B cell (primary cell): Measurements from ENCODE around the gene CAPN5. TPM values are rescaled to one million over a fixed set of nuclear protein-coding genes. Genes with fewer than 3 reads are reported as not detected.

Experiments used
- ATAC-seq: fragments of 200-7000 bp; cut with Tn5 transposase; one replicate; pipeline ENCODE4 v1.10.0; 2021; ENCODE audit warnings: low read depth, mild to moderate bottlenecking, moderate number of reproducible peaks, moderate library complexity
- CTCF ChIA-PET: fragments of 350-600 bp; sonication (Branson Sonifier 250); formaldehyde crosslinking; loops from one replicate; lab custom pipeline; 2021; ENCODE audit warnings: antibody characterized with exemption, inconsistent platforms; lab: Charles Lee
- POLR2A ChIA-PET: fragments of 350-600 bp; sonication (Branson Sonifier 250); formaldehyde crosslinking; loops from one replicate; lab custom pipeline; 2021; ENCODE audit warnings: antibody characterized with exemption; lab: Charles Lee
- DNase-seq: peaks from one replicate; pipeline ENCODE4 v3.0.0; 2013
- H2AFZ ChIP-seq: 2 replicates; pipeline ENCODE4 v1.6.1; 2012; ENCODE audit warnings: mild to moderate bottlenecking, low read depth, low read length; ENCODE audit not compliant: insufficient read depth, poor library complexity, severe bottlenecking
- H3K27ac ChIP-seq, 2 donors: 1 replicate in 1 of 2; 2 replicates in 1 of 2; pipeline ENCODE4 v1.5.1; 2012 to 2013; ENCODE audit warnings: low read length in 2 of 2, mild to moderate bottlenecking in 2 of 2, moderate library complexity in 1 of 2
- H3K27me3 ChIP-seq, 4 experiments: fragments of 200-600 bp in 1 of 4; sonication (generic) in 1 of 4; replicated peaks in 1 of 4; 1 replicate in 2 of 4; 2 replicates in 2 of 4; pipeline versions ENCODE4 v1.6.1 to v1.7.0; 2013 to 2016; ENCODE audit warnings: low read length in 3 of 4, mild to moderate bottlenecking in 2 of 4, mixed read lengths in 1 of 4, moderate library complexity in 1 of 4; ENCODE audit not compliant: insufficient read depth in 4 of 4, control insufficient read depth in 3 of 4; ENCODE audit errors: control extremely low read depth in 1 of 4
- H3K36me3 ChIP-seq, 2 experiments: replicated peaks in 1 of 2; 1 replicate in 1 of 2; 2 replicates in 1 of 2; pipeline versions ENCODE4 v1.6.1 to v1.7.1; 2013; ENCODE audit warnings: low read length in 1 of 2; ENCODE audit not compliant: insufficient read depth in 2 of 2, control insufficient read depth in 1 of 2; ENCODE audit errors: control extremely low read depth in 1 of 2, extremely low read depth in 1 of 2
- H3K4me1 ChIP-seq, 2 donors: fragments of 200-600 bp in 1 of 2; sonication (generic) in 1 of 2; 1 replicate in 1 of 2; 2 replicates in 1 of 2; pipeline versions ENCODE4 v1.5.1 to v1.6.1; 2013 to 2017; ENCODE audit warnings: low read length in 2 of 2; ENCODE audit not compliant: control insufficient read depth in 2 of 2, insufficient read depth in 2 of 2
- H3K4me2 ChIP-seq: replicated peaks from 2 replicates; pipeline ENCODE3; 2012; ENCODE audit warnings: mild to moderate bottlenecking, low read depth, low read length; ENCODE audit not compliant: poor library complexity, severe bottlenecking
- H3K4me3 ChIP-seq, 5 experiments: fragments of 200-600 bp in 1 of 5; sonication (generic) in 1 of 5; 1 replicate in 3 of 5; 2 replicates in 2 of 5; pipeline versions ENCODE4 v1.5.1 to v1.7.0; 2011 to 2016; ENCODE audit warnings: low read length in 4 of 5, mild to moderate bottlenecking in 4 of 5, low read depth in 2 of 5, control low read depth in 1 of 5, moderate library complexity in 1 of 5; ENCODE audit not compliant: insufficient read depth in 1 of 5; ENCODE audit errors: control extremely low read depth in 1 of 5, extremely low read depth in 1 of 5
- H3K79me2 ChIP-seq: fragments of 200-600 bp; sonication (generic); one replicate; pipeline ENCODE4 v1.6.0; 2016; ENCODE audit warnings: low read length; ENCODE audit not compliant: control insufficient read depth, insufficient read depth
- H3K9ac ChIP-seq: fragments of 200-600 bp; sonication (generic); 2 replicates; pipeline ENCODE4 v1.6.1; 2017; ENCODE audit warnings: mild to moderate bottlenecking, low read length, moderate library complexity
- H3K9me3 ChIP-seq, 3 donors: one replicate each; pipeline versions ENCODE4 v1.6.1 to v1.7.1; 2013; ENCODE audit warnings: low read length in 2 of 3; ENCODE audit not compliant: control insufficient read depth in 2 of 3, insufficient read depth in 1 of 3; ENCODE audit errors: control extremely low read depth in 1 of 3
- H4K20me1 ChIP-seq: 2 replicates; pipeline ENCODE4 v1.6.0; 2012; ENCODE audit warnings: mild to moderate bottlenecking, low read length; ENCODE audit not compliant: insufficient read depth, control insufficient read depth, poor library complexity, severe bottlenecking
- H3K27ac Mint-ChIP-seq: one replicate; pipeline ENCODE4 v1.8.0; 2021; ENCODE audit warnings: mixed read lengths
- H3K27me3 Mint-ChIP-seq: one replicate; pipeline ENCODE4 v1.8.0; 2021; ENCODE audit warnings: mixed read lengths
- H3K4me1 Mint-ChIP-seq: one replicate; pipeline ENCODE4 v1.8.0; 2021; ENCODE audit warnings: mixed read lengths
- H3K4me3 Mint-ChIP-seq: one replicate; pipeline ENCODE4 v1.8.0; 2021; ENCODE audit warnings: mixed read lengths
- H3K9me3 Mint-ChIP-seq: one replicate; pipeline ENCODE4 v1.8.0; 2022; ENCODE audit warnings: mixed read lengths; ENCODE audit not compliant: insufficient read depth
- CTCF ChIP-seq: fragments of 200-600 bp; IDR thresholded peaks from one replicate; pipeline ENCODE4 v1.8.0; 2022; ENCODE audit warnings: antibody characterized with exemption, mild to moderate bottlenecking
- EZH2 ChIP-seq: IDR thresholded peaks from 2 replicates; pipeline ENCODE4 v1.6.1; 2012; ENCODE audit warnings: borderline replicate concordance, low read depth, mild to moderate bottlenecking, moderate library complexity, low read length; ENCODE audit not compliant: insufficient read depth, poor library complexity, severe bottlenecking
- WGBS: methylation state at CpG from one replicate; pipeline ENCODE4 v1.1.5; 2013; ENCODE audit warnings: missing lambda C conversion rate; ENCODE audit not compliant: insufficient coverage; 5-methylcytosine and 5-hydroxymethylcytosine counted together
- intact Hi-C: fragments of 100-400 bp; cut with micrococcal nuclease; formaldehyde crosslinking; loops from one replicate; pipeline ENCODE4 v1.10.0; 2022
- polyA plus RNA-seq: library from polyadenylated mRNA; depleted of rRNA; stranded (reverse); fragments of >200 nt; gene quantifications from 2 replicates; pipeline ENCODE4 v1.2.3, GENCODE V29; 2012
- total RNA-seq, 2 donors: library from RNA; stranded (reverse); fragments of 120-200 nt in 1 of 2; gene quantifications; 1 replicate in 1 of 2; 2 replicates in 1 of 2; pipeline versions ENCODE4 v1.2.3 to v1.2.4, GENCODE V29; 2013 to 2022

Gene CAPN5
- total and polyA plus RNA-seq, 2 donors (not counting 1 experiment from before 2014, with no cell fraction given), result 0.74 to 0.78 TPM

GRCh38 chr11:77019976-77020595 lies 46.7 kb upstream of the CAPN5 start:
- no peak overlapping the region for H3K4me2 ChIP-seq
- H3K36me3 ChIP-seq, result peaks cover 0 to 3% of the 10 kb centered on the region in 2 experiments
- no peaks in the 10 kb centered on the region for H3K27me3 ChIP-seq
- H3K9me3 Mint-ChIP-seq, result no peaks in the 10 kb centered on the region
- no peaks in the 10 kb centered on the region for H4K20me1 ChIP-seq
- H3K79me2 ChIP-seq, result no peaks in the 10 kb centered on the region
- no peak for TF ChIP-seq CTCF
- no peak for TF ChIP-seq EZH2
- no peaks in the 10 kb centered on the region for H3K27me3 Mint-ChIP-seq
- H3K4me1 Mint-ChIP-seq, result peaks cover 4% of the 10 kb centered on the region
- DNase-seq (no peak), ATAC-seq (no peak)
- H3K4me1 ChIP-seq, result no peaks in the 10 kb centered on the region
- no peak overlapping the region for H3K4me3 Mint-ChIP-seq
- H3K27ac Mint-ChIP-seq, result no peak overlapping the region
- H2AFZ ChIP-seq, result no peak overlapping the region
- ChIA-PET CTCF (no interaction called here), POLR2A (no interaction called here)
- intact Hi-C loops, result no loop called here
- no peak overlapping the region for H3K9ac ChIP-seq
- no peaks in the 10 kb centered on the region for H3K9me3 ChIP-seq
- no peak overlapping the region for H3K27ac ChIP-seq
- H3K4me3 ChIP-seq, result no peak overlapping the region
- WGBS, result 100% methylated on average over 1 of the region's 2 CpGs

GRCh38 chr11:77020734-77021133 lies 46.0 kb upstream of the CAPN5 start:
- Histone ChIP-seq H3K9ac (no peak overlapping the region), H3K9me3 (no peaks in the 10 kb centered on the region), H3K4me1 (no peaks in the 10 kb centered on the region), H2AFZ (no peak overlapping the region), H3K79me2 (no peaks in the 10 kb centered on the region), H3K4me3 (no peak overlapping the region), H3K36me3 (peaks cover 0 to 3% of the 10 kb centered on the region in 2 experiments), H3K27me3 (no peaks in the 10 kb centered on the region), H4K20me1 (no peaks in the 10 kb centered on the region), H3K4me2 (no peak overlapping the region), H3K27ac (no peak overlapping the region)
- TF ChIP-seq EZH2 (no peak), CTCF (no peak)
- intact Hi-C loops, result no loop called here
- peaks cover 4% of the 10 kb centered on the region for H3K4me1 Mint-ChIP-seq
- no peaks in the 10 kb centered on the region for H3K27me3 Mint-ChIP-seq
- H3K9me3 Mint-ChIP-seq, result no peaks in the 10 kb centered on the region
- no peak for ATAC-seq
- no peak for DNase-seq
- POLR2A ChIA-PET, result no interaction called here
- no peak overlapping the region for H3K27ac Mint-ChIP-seq
- no peak overlapping the region for H3K4me3 Mint-ChIP-seq
- 100% methylated on average over 1 of the region's 2 CpGs for WGBS
- CTCF ChIA-PET, result no interaction called here
